Pancreas (tissue), 10 donors: ENCODE results near the gene ARTN. TPM values are rescaled to one million over a fixed set of nuclear protein-coding genes. Genes with fewer than 3 reads are reported as not detected.
A peak's percentile ranks its signal among the peaks of the same experiment; 100 is the strongest.

Source experiments
- ATAC-seq, 4 donors: fragments of 200-7000 bp; cut with Tn5 transposase; one replicate each; pipeline versions ENCODE4 v1.8.0 to v1.9.1; 2020; ENCODE audit warnings: mild to moderate bottlenecking in 4 of 4, moderate library complexity in 4 of 4
- DNase-seq, 6 donors: peaks; one replicate each; pipeline ENCODE4 v3.0.0-alpha.2; 2020
- FAIRE-seq: peaks from 2 replicates; lab custom pipeline; 2012; peaks lifted over from hg19 to GRCh38; lab: Jason Lieb, UNC
- H3K27ac ChIP-seq, 4 donors: fragments of 200-600 bp; sonication (generic); 1 replicate in 3 of 4; 2 replicates in 1 of 4; pipeline versions ENCODE4 v1.5.0 to v1.8.0; 2020
- H3K27me3 ChIP-seq, 4 donors: fragments of 200-600 bp; one replicate each; pipeline ENCODE4 v1.8.0; 2021
- H3K36me3 ChIP-seq, 3 donors: fragments of 200-600 bp; sonication (generic) in 1 of 3; one replicate each; pipeline versions ENCODE4 v1.5.0 to v1.8.0; 2020 to 2021
- H3K4me1 ChIP-seq, 3 donors: fragments of 200-600 bp; one replicate each; pipeline ENCODE4 v1.8.0; 2021
- H3K4me3 ChIP-seq, 4 donors: fragments of 200-600 bp; sonication (generic) in 2 of 4; one replicate each; pipeline versions ENCODE4 v1.5.0 to v1.8.0; 2020 to 2021
- H3K9me3 ChIP-seq, 4 donors: fragments of 200-600 bp; one replicate each; pipeline ENCODE4 v1.8.0; 2021
- CTCF ChIP-seq, 4 donors: fragments of 200-600 bp; sonication (generic) in 3 of 4; IDR thresholded peaks; one replicate each; pipeline versions ENCODE4 v1.5.0 to v1.8.0; 2021; ENCODE audit warnings: antibody characterized with exemption in 4 of 4
- WGBS, 2 donors: extraction: QIAGEN DNeasy Blood & Tissue Kit; methylation state at CpG; one replicate each; pipeline ENCODE4 v1.1.7; 2013; 5-methylcytosine and 5-hydroxymethylcytosine counted together
- intact Hi-C, 3 donors: fragments of 100-400 bp; cut with DNase I; formaldehyde crosslinking; loops; one replicate each; pipeline versions ENCODE4 v1.11.1 to v1.14.2; 2022
- polyA plus RNA-seq, 2 donors: library from polyadenylated mRNA; stranded (reverse); fragments of 200-250 nt; gene quantifications; one replicate each; pipeline ENCODE4 v1.2.3, GENCODE V29; 2013
- total RNA-seq, 6 donors: library from RNA; stranded (reverse); fragmentation: NEBNext Ultra II Directional in 4 of 6; extraction: Animal tissue kit (Norgen Biotek cat#: 25700) in 4 of 6; gene quantifications; one replicate each; pipeline versions ENCODE4 v1.2.1 to v1.2.4, GENCODE V29; 2021 to 2023
- donor health status: healthy with polysubstance abuse.
- donor health status: DM: no; HTN: no; CAD: no; lungs with moderate emphysema.
- donor health status: DM: no; HTN: no; CAD: no.
- donor health status: control.
- donor health status: control.
- donor health status: Bipolar disorder and iron deficiency.
- donor health status: DM: yes; HTN: yes; CAD: no.
- donor health status: DM: no; HTN: no; CAD: no.
- donor health status: DM: no; HTN: no; CAD: no.
- donor health status: DM: yes; HTN: yes; CAD: no.

ARTN gene
- total and polyA plus RNA-seq, 8 donors, result 0.87 to 3.2 (median 1.2) TPM

DNA sequence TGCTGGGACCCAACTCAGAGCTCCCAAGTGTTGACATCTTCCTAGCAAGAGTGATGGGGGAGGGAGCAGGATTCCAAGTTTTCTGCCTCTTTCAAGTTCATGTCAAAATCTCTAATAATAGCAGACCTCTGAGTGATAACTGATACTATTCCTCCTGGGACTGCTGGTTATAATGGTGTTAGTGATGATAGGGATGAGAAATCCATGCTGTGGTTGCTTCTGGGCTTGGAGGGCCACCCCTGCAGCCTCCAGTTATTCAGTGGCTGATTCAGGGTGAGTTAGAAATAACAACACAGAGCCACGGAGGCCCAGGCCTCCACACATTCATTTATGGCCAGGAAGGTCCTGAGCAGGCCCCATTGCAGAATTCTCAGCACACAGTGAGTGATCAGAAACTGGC lies 40.6 kb upstream of the ARTN start:
- ATAC-seq, result peak in 1 of 4 donors; percentile 36
- no peak for DNase-seq
- intact Hi-C loops, result no loop called here
- TF ChIP-seq CTCF (IDR thresholded peaks at IDR 0.05), result no peak
- FAIRE-seq, result no peak
- Histone ChIP-seq H3K9me3 (no peaks in the 10 kb centered on the region), H3K27me3 (no peaks in the 10 kb centered on the region), H3K36me3 (no peaks in the 10 kb centered on the region), H3K27ac (no peak overlapping the region), H3K4me1 (no peaks in the 10 kb centered on the region), H3K4me3 (no peak overlapping the region)
- WGBS, 2 donors, result 31 to 55% methylated on average over 1 of the region's 1 CpG

DNA sequence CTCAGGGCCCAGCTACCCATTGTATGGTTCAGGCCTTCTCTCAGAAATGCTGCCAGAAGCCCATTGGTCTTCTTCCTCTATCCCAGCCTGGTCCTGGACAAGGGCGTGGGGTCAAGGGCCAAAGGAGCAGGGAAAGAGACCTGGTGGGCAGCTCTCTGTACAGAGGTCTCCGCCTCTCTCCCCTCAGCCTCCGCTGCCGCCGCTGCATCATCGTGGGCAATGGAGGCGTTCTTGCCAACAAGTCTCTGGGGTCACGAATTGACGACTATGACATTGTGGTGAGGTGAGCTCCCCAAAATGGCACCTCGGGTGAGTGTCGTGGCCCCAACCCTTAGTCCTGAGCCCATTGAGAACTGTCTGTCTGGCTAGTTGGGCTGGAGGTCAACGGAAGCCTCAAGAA lies 34.6 kb upstream of the ARTN start:
- no peak for ATAC-seq
- Histone ChIP-seq H3K36me3 (no peaks in the 10 kb centered on the region), H3K9me3 (no peaks in the 10 kb centered on the region), H3K4me1 (no peaks in the 10 kb centered on the region), H3K4me3 (no peak overlapping the region), H3K27ac (no peak overlapping the region), H3K27me3 (no peaks in the 10 kb centered on the region)
- no peak for DNase-seq
- no peak for TF ChIP-seq CTCF (IDR thresholded peaks at IDR 0.05)
- intact Hi-C loops, result no loop called here
- no peak for FAIRE-seq
- 95 to 98% methylated on average over 12 of the region's 12 CpGs for WGBS, 2 donors

- no peak overlapping the region for H3K4me3 ChIP-seq
- intact Hi-C loops, result no loop called here
- H3K27ac ChIP-seq, result no peak overlapping the region
- DNase-seq (no peak), ATAC-seq (no peak), FAIRE-seq (no peak)
- H3K9me3 ChIP-seq, result no peaks in the 10 kb centered on the region
- H3K27me3 ChIP-seq, result no peaks in the 10 kb centered on the region
- TF ChIP-seq CTCF (IDR thresholded peaks at IDR 0.05), result no peak
- H3K36me3 ChIP-seq, result no peaks in the 10 kb centered on the region
- WGBS, 2 donors, result 94 to 100% methylated on average over 3 of the region's 3 CpGs
- no peaks in the 10 kb centered on the region for H3K4me1 ChIP-seq
These were observed 33.2 kb upstream of the ARTN start for GRCh38 chr1:43900386-43900785.

DNA sequence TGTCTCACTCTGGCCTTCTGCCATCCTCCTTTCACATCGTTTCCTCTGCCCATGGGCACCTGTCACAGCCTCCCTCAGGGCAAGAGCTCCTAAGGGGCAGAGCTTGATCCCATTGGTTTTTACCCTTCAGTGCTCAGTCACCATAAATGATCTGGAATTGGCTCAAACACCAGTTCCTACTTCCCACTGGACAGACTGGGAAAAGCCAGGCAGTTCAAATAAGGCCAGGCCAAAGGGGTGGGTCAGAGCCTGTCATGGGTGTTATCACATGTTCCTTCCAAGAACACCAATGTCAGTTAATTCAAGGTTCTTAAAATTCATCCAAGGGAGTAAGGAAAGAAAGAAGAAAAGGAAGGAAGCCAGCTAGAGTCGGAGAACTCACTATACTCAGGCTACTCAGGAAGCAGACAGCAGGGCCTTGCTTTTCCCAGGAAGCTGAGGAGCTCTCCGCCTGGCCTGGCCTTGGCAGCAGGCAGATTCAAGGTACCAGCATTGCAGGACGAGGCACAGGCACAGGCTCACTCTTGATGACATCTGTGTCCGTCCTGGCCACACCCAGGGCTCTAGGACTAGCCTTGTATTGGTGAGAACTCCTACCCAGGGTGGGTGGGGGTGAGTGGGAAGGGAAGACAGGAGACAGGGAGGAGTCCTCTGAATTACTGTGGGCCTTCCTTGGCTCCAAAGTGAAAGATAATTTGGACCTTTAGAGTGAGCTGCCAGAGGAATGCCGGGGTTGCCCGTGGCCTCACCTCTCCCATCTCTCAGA lies 32.2 kb upstream of the ARTN start:
- DNase-seq (no peak), ATAC-seq (no peak), FAIRE-seq (no peak)
- intact Hi-C loops, result no loop called here
- TF ChIP-seq CTCF (IDR thresholded peaks at IDR 0.05), result no peak
- no peaks in the 10 kb centered on the region for H3K4me1 ChIP-seq
- no peaks in the 10 kb centered on the region for H3K36me3 ChIP-seq
- WGBS, 2 donors, result 87 to 88% methylated on average over 7 of the region's 7 CpGs
- no peaks in the 10 kb centered on the region for H3K9me3 ChIP-seq
- peak overlapping the region in 1 of 4 donors; percentile 8 for H3K27ac ChIP-seq
- H3K27me3 ChIP-seq, result no peaks in the 10 kb centered on the region
- no peak overlapping the region for H3K4me3 ChIP-seq
